A673 (cell line): Measurements from ENCODE around the gene BHLHA15. TPM values are rescaled to one million over a fixed set of nuclear protein-coding genes. Genes with fewer than 3 reads are reported as not detected.
A peak's percentile ranks its signal among the peaks of the same experiment; 100 is the strongest.

ENCODE experiments used
- BruUV-seq: library from RNA; stranded (reverse); fragments of 400-500 nt; replicated peaks from 2 replicates; lab custom pipeline; 2021; lab: Mats Ljungman, UMichigan
- CTCF ChIA-PET: fragments of 300-600 bp; sonication (Branson Sonifier 250); formaldehyde crosslinking; loops from one replicate; lab custom pipeline; 2022; ENCODE audit warnings: antibody characterized with exemption; lab: Charles Lee
- POLR2A ChIA-PET: fragments of 300-600 bp; sonication (Branson Sonifier 250); formaldehyde crosslinking; loops from one replicate; lab custom pipeline; 2022; ENCODE audit warnings: antibody characterized with exemption; ENCODE audit not compliant: low non-redundant PET; lab: Charles Lee
- DNase-seq: peaks from one replicate; pipeline ENCODE4 v3.0.0-alpha.2; 2015; ENCODE audit warnings: low spot score
- H3K27ac ChIP-seq: fragments of 200-600 bp; sonication (generic); 2 replicates; pipeline ENCODE4 v1.5.1; 2016; ENCODE audit warnings: mixed run types, low read depth, mild to moderate bottlenecking, mixed read lengths, antibody characterized with exemption, low read length; ENCODE audit not compliant: poor library complexity, severe bottlenecking
- H3K27me3 ChIP-seq: fragments of 200-600 bp; sonication (generic); replicated peaks from 2 replicates; pipeline ENCODE4 v1.6.1; 2017; ENCODE audit warnings: mixed run types, low read depth, mild to moderate bottlenecking, mixed read lengths, antibody characterized with exemption, low read length; ENCODE audit not compliant: insufficient read depth, poor library complexity
- H3K36me3 ChIP-seq: fragments of 200-600 bp; sonication (generic); 2 replicates; pipeline ENCODE4 v1.6.1; 2016; ENCODE audit warnings: mixed run types, mild to moderate bottlenecking, mixed read lengths, antibody characterized with exemption, low read length; ENCODE audit not compliant: insufficient read depth, poor library complexity, severe bottlenecking
- H3K4me1 ChIP-seq: fragments of 200-600 bp; sonication (generic); 2 replicates; pipeline ENCODE4 v1.6.1; 2017; ENCODE audit warnings: mixed run types, mild to moderate bottlenecking, mixed read lengths, antibody characterized with exemption, low read length; ENCODE audit not compliant: insufficient read depth, poor library complexity, severe bottlenecking
- H3K4me3 ChIP-seq: fragments of 200-600 bp; sonication (generic); 2 replicates; pipeline ENCODE4 v1.5.1; 2016; ENCODE audit warnings: low read depth, mixed run types, mild to moderate bottlenecking, mixed read lengths, low read length; ENCODE audit not compliant: poor library complexity, severe bottlenecking
- H3K9me3 ChIP-seq: fragments of 200-600 bp; sonication (generic); 2 replicates; pipeline ENCODE4 v1.6.1; 2016; ENCODE audit warnings: mixed run types, low read depth, mild to moderate bottlenecking, mixed read lengths, antibody characterized with exemption, low read length; ENCODE audit not compliant: poor library complexity, severe bottlenecking
- EZH2 ChIP-seq: fragments of 200-600 bp; sonication (generic); IDR thresholded peaks from 2 replicates; pipeline ENCODE4 v1.6.1; 2017; ENCODE audit warnings: borderline replicate concordance, low read depth, mild to moderate bottlenecking, mixed read lengths, antibody characterized with exemption, low read length; ENCODE audit not compliant: poor library complexity, severe bottlenecking
- intact Hi-C: fragments of 100-400 bp; cut with micrococcal nuclease; formaldehyde crosslinking; loops from one replicate; pipeline ENCODE4 v1.10.0; 2022; ENCODE audit not compliant: unreplicated experiment
- total RNA-seq: library from RNA; stranded (reverse); gene quantifications from 2 replicates; pipeline ENCODE4 v1.2.3, GENCODE V29; 2021
- TF ChIP-seq, protein P1 (sequence below): fragments of 300-800, 200-600 bp; sonication (generic); conservative IDR thresholded peaks from 2 replicates; pipeline ENCODE4 v1.5.1; 2017; ENCODE audit warnings: low read depth, mild to moderate bottlenecking, antibody characterized with exemption, low read length, moderate library complexity, mixed read lengths

Gene BHLHA15
- total RNA-seq, 1 experiment from 2014 or later = 0.64 TPM

DNA sequence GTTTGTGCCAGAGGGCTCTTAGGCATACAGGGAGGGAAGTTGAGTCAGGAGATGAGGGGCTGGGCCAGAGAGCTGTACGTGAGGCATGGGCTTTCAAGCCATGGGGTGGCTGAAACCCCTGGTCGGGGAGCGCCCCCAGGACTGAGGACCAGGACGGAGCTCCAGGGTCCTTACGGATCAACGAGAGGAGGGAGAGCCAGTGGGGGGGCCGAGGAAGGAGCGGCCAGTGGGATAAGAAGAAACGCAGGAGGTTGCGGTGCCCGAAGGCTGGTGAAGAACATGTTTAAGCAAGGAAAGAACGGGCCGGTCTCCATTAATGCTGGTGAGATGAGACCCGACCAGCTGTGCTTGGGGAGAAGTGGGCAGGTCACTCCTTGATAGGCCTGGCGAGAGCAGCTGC, 43.6 kb upstream of the BHLHA15 start:
- POLR2A ChIA-PET = no interaction called here
- no TSS peak for BruUV-seq
- Histone ChIP-seq H3K36me3 (no peaks in the 10 kb centered on the region), H3K4me3 (no peak overlapping the region), H3K4me1 (no peaks in the 10 kb centered on the region), H3K9me3 (no peaks in the 10 kb centered on the region), H3K27ac (no peak overlapping the region), H3K27me3 (no peaks in the 10 kb centered on the region)
- CTCF ChIA-PET = interaction anchor here (4.3 kb wide), 1 partner anchor 145 kb away, joined by 86 read pairs; no protein-coding TSS in a partner anchor
- intact Hi-C loops = loop anchor here (1.0 kb wide), 2 partner anchors 61 to 146 kb away; partner anchors contain the start of gene LMTK2
- TF ChIP-seq, protein P1, sequence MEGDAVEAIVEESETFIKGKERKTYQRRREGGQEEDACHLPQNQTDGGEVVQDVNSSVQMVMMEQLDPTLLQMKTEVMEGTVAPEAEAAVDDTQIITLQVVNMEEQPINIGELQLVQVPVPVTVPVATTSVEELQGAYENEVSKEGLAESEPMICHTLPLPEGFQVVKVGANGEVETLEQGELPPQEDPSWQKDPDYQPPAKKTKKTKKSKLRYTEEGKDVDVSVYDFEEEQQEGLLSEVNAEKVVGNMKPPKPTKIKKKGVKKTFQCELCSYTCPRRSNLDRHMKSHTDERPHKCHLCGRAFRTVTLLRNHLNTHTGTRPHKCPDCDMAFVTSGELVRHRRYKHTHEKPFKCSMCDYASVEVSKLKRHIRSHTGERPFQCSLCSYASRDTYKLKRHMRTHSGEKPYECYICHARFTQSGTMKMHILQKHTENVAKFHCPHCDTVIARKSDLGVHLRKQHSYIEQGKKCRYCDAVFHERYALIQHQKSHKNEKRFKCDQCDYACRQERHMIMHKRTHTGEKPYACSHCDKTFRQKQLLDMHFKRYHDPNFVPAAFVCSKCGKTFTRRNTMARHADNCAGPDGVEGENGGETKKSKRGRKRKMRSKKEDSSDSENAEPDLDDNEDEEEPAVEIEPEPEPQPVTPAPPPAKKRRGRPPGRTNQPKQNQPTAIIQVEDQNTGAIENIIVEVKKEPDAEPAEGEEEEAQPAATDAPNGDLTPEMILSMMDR = no peak
- no peak for TF ChIP-seq EZH2
- DNase-seq = no peak

DNA sequence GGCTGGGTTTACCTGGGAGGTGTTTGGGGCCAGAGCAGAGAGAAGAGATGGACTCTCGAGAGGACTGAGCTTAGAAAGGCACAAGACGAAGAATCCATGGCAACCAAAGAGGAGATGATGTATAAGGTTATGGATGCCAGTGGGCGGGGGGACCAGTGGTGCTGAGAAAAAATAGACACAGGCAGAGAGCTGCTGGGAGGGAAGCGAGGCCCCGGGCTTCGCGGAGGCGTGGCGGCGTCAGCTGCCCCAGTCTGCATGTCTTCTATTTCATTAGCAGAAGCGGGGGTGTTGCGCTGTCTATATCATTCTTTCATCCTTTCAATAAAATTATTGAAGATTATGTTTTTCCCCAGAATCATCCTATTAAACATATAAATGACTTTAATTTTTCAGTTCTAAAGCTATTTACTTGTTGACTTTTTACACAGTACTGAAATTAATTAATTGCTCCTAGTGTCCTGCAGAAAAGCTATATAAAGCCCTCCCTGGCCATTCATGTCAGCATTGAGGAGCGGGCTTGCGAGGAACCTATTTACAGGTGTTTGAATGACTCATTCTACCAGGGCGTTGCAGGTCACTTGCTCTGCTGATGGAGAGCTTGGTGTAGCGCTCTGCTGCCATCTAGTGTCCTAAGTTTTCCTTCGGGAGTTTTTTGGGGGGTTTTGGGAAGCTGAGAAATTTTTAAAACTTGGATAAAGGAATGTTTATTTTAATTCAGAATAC, 42.9 kb upstream of the BHLHA15 start:
- Histone ChIP-seq H3K9me3 (no peaks in the 10 kb centered on the region), H3K27ac (no peak overlapping the region), H3K27me3 (no peaks in the 10 kb centered on the region), H3K4me3 (no peak overlapping the region), H3K4me1 (no peaks in the 10 kb centered on the region), H3K36me3 (no peaks in the 10 kb centered on the region)
- TF ChIP-seq, protein P1 = peak; percentile 84
- TF ChIP-seq EZH2 = no peak
- POLR2A ChIA-PET = no interaction called here
- peak; percentile 52 for DNase-seq
- BruUV-seq = no TSS peak
- intact Hi-C loops = loop anchor here (1.0 kb wide), 2 partner anchors 62 to 147 kb away; partner anchors contain the start of gene LMTK2
- CTCF ChIA-PET = interaction anchor here (0.6 to 4.3 kb wide), 7 partner anchors 9 to 151 kb away, joined by 3 to 86 read pairs (median 4); no protein-coding TSS in a partner anchor

DNA sequence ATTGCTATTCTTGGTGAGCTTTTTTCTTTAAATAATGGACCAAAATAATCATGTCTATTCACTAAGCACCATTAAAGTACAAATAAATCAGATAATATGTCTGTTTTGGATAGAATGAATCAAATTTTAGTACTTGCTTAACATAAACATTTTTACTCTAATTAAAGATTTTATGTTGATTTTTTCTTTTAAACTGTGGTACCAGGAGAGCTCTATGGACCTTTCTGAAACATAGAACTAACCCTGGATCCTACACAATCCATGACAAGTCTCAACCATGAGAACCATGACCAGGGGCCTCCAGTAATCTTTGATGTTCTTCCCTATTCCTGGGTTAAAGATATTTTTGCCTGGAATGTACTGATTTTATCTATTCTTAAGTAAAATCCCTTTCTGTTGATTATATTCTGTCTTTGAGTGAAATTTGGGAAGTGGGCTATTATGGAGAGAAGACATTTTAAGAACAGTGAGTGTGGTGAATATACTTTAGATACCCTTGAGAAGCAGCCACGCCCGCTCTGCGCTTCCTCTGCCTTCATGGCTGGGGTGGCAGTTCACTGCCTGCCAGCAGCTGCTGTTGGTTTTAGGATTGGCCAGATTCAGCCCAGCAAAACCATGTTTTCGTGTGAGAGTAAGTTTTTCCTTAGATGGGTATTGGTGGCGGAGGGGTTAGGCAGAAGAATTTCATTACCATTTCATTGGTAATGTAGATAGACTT, 42.2 kb upstream of the BHLHA15 start:
- Histone ChIP-seq H3K4me1 (no peaks in the 10 kb centered on the region), H3K4me3 (no peak overlapping the region), H3K27ac (no peak overlapping the region), H3K36me3 (no peaks in the 10 kb centered on the region), H3K27me3 (no peaks in the 10 kb centered on the region), H3K9me3 (no peaks in the 10 kb centered on the region)
- CTCF ChIA-PET = interaction anchor here (0.6 to 4.3 kb wide), 7 partner anchors 9 to 151 kb away, joined by 3 to 86 read pairs (median 4); no protein-coding TSS in a partner anchor
- POLR2A ChIA-PET = no interaction called here
- TF ChIP-seq EZH2 = no peak
- TF ChIP-seq, protein P1 = no peak; the same call in 1 of the 2 replicates
- intact Hi-C loops = loop anchor here (1.0 kb wide), 2 partner anchors 63 to 148 kb away; partner anchors contain the start of gene LMTK2
- BruUV-seq = no TSS peak
- no peak for DNase-seq
